ENCODE results near the gene COPB1.

GRCh38 chr11:14529951-14530350 is 30.3 kb upstream of the COPB1 start:
- TF ChIP-seq POLR2A (IDR thresholded peaks at IDR 0.05; ENCODE audit: low read length) = no peak
- TF ChIP-seq GATA1 (IDR thresholded peaks at IDR 0.05; ENCODE audit: low read depth, low read length) = no peak

Data from erythroblast (primary cell).